OCI-LY3 (cell line): ENCODE results near the gene MAPK14.

ENCODE experiments used
- H2AFZ ChIP-seq: fragments of 200-600, 300-600 bp; shearing (Covaris generic); 2 replicates; pipeline ENCODE4 v1.6.0; 2014; ENCODE audit warnings: antibody characterized with exemption, low read depth, low read length
- H3K27ac ChIP-seq: fragments of 200-600, 300-600 bp; sonication (generic); 2 replicates; pipeline ENCODE4 v1.5.1; 2014; ENCODE audit warnings: mild to moderate bottlenecking, low read length, moderate library complexity, mixed read lengths
- H3K27me3 ChIP-seq: fragments of 200-600, 300-600 bp; sonication (generic); 2 replicates; pipeline ENCODE4 v1.6.1; 2014; ENCODE audit warnings: low read depth, low read length, mixed read lengths
- H3K36me3 ChIP-seq: fragments of 200-600, 300-600 bp; sonication (generic); replicated peaks from 2 replicates; pipeline ENCODE3; 2014; ENCODE audit warnings: low read depth, low read length, mixed read lengths
- H3K4me1 ChIP-seq: fragments of 300-600, 200-600 bp; sonication (generic); 2 replicates; pipeline ENCODE4 v1.6.1; 2014; ENCODE audit warnings: low read length, mixed read lengths
- H3K4me2 ChIP-seq: fragments of 200-600, 300-600 bp; sonication (generic); 2 replicates; pipeline ENCODE4 v1.6.1; 2014; ENCODE audit warnings: low read length, mixed read lengths
- H3K4me3 ChIP-seq: fragments of 300-600, 200-600 bp; sonication (generic); 2 replicates; pipeline ENCODE4 v1.5.1; 2014; ENCODE audit warnings: antibody characterized with exemption, mild to moderate bottlenecking, low read length, moderate library complexity
- H3K79me2 ChIP-seq: fragments of 300-600, 200-600 bp; shearing (Covaris generic); 2 replicates; pipeline ENCODE4 v1.6.1; 2014; ENCODE audit warnings: mild to moderate bottlenecking, low read length, mixed read lengths
- H3K9ac ChIP-seq: fragments of 300-600, 200-600 bp; shearing (Covaris generic); 2 replicates; pipeline ENCODE4 v1.6.0; 2014; ENCODE audit warnings: mild to moderate bottlenecking, low read length, moderate library complexity
- H3K9me3 ChIP-seq: fragments of 200-600, 300-600 bp; shearing (Covaris generic); 2 replicates; pipeline ENCODE4 v1.6.1; 2014; ENCODE audit warnings: low read length, mixed read lengths; ENCODE audit not compliant: insufficient read depth
- H4K20me1 ChIP-seq: fragments of 200-600, 300-600 bp; sonication (generic); 2 replicates; pipeline ENCODE4 v1.6.1; 2016; ENCODE audit warnings: low read length, mixed read lengths; ENCODE audit not compliant: insufficient read depth
- CTCF ChIP-seq: fragments of 200-600, 300-600 bp; sonication (generic); IDR thresholded peaks from 2 replicates; pipeline ENCODE4 v1.5.1; 2014; ENCODE audit warnings: antibody characterized with exemption, low read length, low read depth
- EZH2phosphoT487 ChIP-seq: fragments of 200-600 bp; shearing (Covaris generic); IDR thresholded peaks from 2 replicates; pipeline ENCODE4 v1.6.1; 2018; ENCODE audit warnings: antibody characterized with exemption, mixed run types, low read depth

MAPK14 gene

GRCh38 chr6:36142971-36143838 is 115.6 kb downstream of the MAPK14 start:
- Histone ChIP-seq H3K27me3 (no peaks in the 10 kb centered on the region), H2AFZ (no peak overlapping the region)
- no peak for TF ChIP-seq EZH2phosphoT487

DNA sequence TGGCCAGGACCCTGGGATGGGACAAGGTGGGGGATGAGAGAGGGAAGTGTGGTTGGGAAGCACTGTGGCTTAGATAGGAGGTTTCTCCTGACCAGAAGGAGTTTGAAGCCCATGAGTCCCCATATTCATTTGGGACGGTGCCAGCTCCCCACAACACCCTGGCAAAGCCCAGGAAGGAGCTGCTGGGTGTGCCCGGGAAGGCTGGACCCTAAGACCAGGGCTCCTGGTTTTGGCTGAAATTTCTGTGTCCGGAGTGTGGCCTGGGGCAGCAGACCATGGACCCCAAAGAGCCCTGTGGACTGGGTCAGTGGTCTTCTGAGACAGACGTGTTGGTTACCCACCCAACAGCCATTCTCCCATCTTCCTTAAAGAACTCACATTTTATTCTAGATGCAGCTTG is 117.9 kb downstream of the MAPK14 start:
- Histone ChIP-seq H3K36me3 (no peaks in the 10 kb centered on the region), H4K20me1 (no peaks in the 10 kb centered on the region), H3K27ac (no peak overlapping the region), H3K4me3 (no peak overlapping the region), H3K4me1 (peaks cover 4% of the 10 kb centered on the region; the same call in 1 of the 2 replicates), H3K79me2 (no peaks in the 10 kb centered on the region), H3K27me3 (no peaks in the 10 kb centered on the region), H2AFZ (no peak overlapping the region), H3K4me2 (no peak overlapping the region), H3K9ac (no peak overlapping the region), H3K9me3 (no peaks in the 10 kb centered on the region)
- TF ChIP-seq EZH2phosphoT487: no peak
- no peak for TF ChIP-seq CTCF

More at GRCh38 chr6:36142971-36143838, 115.6 kb downstream of the MAPK14 start:
- no peak overlapping the region for H3K4me2 ChIP-seq
- no peak overlapping the region for H3K27ac ChIP-seq
- H3K4me1 ChIP-seq: peaks cover 4% of the 10 kb centered on the region; the same call in 1 of the 2 replicates
- no peak overlapping the region for H3K4me3 ChIP-seq
- no peaks in the 10 kb centered on the region for H3K79me2 ChIP-seq
- no peaks in the 10 kb centered on the region for H3K36me3 ChIP-seq
- no peak overlapping the region for H3K9ac ChIP-seq
- no peaks in the 10 kb centered on the region for H4K20me1 ChIP-seq
- H3K9me3 ChIP-seq: no peaks in the 10 kb centered on the region

DNA sequence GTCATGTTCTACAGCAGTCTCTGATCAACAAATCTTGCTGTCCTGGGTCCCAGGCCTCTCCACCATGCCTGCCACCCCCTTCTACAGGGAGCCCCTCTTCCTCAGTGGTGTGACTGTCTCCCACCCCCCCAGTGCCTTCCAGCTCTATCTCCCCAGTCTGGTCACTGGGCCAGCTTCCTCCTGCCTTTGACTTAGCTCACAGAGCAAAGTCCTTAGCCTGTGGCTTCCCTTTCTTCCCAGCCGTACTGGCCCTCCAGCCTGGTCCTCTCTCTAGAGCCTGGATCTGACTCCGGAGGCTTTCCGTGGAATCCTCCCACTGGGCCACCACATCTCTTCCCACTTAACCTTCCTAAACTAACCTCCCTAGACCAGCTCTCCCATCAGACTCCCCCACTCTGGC is 119.7 kb downstream of the MAPK14 start:
- Histone ChIP-seq H2AFZ (no peak overlapping the region), H3K4me3 (no peak overlapping the region), H3K9ac (no peak overlapping the region), H4K20me1 (no peaks in the 10 kb centered on the region), H3K4me2 (no peak overlapping the region), H3K27me3 (no peaks in the 10 kb centered on the region), H3K4me1 (peaks cover 4% of the 10 kb centered on the region; the same call in 1 of the 2 replicates), H3K27ac (no peak overlapping the region), H3K9me3 (no peaks in the 10 kb centered on the region), H3K79me2 (no peaks in the 10 kb centered on the region), H3K36me3 (no peaks in the 10 kb centered on the region)
- no peak for TF ChIP-seq EZH2phosphoT487
- TF ChIP-seq CTCF: no peak

GRCh38 chr6:36149476-36149875 is 121.9 kb downstream of the MAPK14 start:
- no peak overlapping the region for H3K4me3 ChIP-seq
- no peak overlapping the region for H2AFZ ChIP-seq
- no peaks in the 10 kb centered on the region for H3K36me3 ChIP-seq
- no peak overlapping the region for H3K4me2 ChIP-seq
- TF ChIP-seq EZH2phosphoT487 (no peak), CTCF (no peak)
- H3K27ac ChIP-seq: no peak overlapping the region
- H3K27me3 ChIP-seq: no peaks in the 10 kb centered on the region
- H3K79me2 ChIP-seq: no peaks in the 10 kb centered on the region
- no peaks in the 10 kb centered on the region for H3K9me3 ChIP-seq
- H3K4me1 ChIP-seq: peaks cover 4% of the 10 kb centered on the region; the same call in 1 of the 2 replicates
- H4K20me1 ChIP-seq: no peaks in the 10 kb centered on the region
- no peak overlapping the region for H3K9ac ChIP-seq
